ENCODE results near the gene DGKD.

DNA sequence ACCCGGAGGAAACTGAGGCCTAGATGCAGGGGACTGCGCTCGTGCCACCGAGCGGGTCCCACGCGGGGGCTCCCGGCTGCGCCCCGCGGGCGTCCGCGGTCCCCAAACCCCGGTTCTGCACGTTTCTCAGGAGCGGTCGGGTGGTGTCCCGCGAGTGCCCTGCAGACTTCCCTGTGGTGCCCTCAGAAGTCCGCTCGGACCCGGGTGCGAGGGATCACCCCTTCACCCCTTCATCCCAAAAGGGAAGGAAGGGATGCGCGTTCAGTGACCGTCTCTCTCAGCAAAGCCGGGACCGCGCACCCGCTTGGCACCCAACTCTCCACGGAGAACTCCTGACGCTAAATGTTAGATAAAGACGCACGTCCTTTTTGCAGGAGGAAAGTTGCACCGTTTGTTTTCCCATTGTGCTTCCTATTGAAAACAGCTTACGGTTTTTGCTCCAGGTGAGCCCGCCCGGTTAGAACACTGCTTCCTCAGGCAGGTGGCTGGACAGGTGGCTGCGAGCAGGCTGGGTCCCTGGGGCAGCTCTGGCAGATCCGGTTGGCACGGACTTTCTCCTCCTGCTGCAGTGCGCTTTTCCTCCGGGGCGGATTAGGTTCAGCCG is 779 bp downstream of the DGKD start:
- TF ChIP-seq POLR2A (IDR thresholded peaks at IDR 0.05) = no peak
- TF ChIP-seq, protein P1, sequence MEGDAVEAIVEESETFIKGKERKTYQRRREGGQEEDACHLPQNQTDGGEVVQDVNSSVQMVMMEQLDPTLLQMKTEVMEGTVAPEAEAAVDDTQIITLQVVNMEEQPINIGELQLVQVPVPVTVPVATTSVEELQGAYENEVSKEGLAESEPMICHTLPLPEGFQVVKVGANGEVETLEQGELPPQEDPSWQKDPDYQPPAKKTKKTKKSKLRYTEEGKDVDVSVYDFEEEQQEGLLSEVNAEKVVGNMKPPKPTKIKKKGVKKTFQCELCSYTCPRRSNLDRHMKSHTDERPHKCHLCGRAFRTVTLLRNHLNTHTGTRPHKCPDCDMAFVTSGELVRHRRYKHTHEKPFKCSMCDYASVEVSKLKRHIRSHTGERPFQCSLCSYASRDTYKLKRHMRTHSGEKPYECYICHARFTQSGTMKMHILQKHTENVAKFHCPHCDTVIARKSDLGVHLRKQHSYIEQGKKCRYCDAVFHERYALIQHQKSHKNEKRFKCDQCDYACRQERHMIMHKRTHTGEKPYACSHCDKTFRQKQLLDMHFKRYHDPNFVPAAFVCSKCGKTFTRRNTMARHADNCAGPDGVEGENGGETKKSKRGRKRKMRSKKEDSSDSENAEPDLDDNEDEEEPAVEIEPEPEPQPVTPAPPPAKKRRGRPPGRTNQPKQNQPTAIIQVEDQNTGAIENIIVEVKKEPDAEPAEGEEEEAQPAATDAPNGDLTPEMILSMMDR (IDR thresholded peaks at IDR 0.05) = no peak

All from gastroesophageal sphincter (tissue), 3 donors.